ENCODE results near the gene TIMM22.
A peak's percentile ranks its signal among the peaks of the same experiment; 100 is the strongest.

The TIMM22 gene

DNA sequence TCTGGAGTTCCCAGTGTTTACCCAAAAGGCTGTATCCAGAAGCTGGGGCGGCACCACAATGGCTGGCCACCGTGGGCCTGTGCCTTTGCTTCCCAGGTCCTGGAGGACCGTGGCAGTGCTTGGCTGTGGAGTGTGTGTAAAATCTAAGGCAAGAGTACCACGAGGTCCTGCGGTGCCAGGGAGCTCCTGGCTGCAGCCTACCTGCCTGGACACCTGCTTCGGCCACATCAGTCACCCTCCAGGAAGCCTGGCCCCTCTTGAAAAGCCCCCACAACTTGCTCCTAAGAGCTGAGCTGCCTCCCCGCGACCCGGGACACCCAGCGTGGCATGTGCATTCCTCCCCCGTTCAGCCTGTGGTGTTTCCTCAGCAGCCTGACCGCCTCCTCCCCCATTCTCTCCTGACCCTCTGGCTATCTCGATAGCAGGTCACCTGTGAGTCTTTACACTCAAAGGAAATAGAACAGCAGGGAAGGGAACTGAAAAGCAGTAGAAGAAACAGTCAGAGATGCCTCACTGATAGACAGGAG, 7.9 kb downstream of the TIMM22 start (continued):
- TF ChIP-seq, protein P1, sequence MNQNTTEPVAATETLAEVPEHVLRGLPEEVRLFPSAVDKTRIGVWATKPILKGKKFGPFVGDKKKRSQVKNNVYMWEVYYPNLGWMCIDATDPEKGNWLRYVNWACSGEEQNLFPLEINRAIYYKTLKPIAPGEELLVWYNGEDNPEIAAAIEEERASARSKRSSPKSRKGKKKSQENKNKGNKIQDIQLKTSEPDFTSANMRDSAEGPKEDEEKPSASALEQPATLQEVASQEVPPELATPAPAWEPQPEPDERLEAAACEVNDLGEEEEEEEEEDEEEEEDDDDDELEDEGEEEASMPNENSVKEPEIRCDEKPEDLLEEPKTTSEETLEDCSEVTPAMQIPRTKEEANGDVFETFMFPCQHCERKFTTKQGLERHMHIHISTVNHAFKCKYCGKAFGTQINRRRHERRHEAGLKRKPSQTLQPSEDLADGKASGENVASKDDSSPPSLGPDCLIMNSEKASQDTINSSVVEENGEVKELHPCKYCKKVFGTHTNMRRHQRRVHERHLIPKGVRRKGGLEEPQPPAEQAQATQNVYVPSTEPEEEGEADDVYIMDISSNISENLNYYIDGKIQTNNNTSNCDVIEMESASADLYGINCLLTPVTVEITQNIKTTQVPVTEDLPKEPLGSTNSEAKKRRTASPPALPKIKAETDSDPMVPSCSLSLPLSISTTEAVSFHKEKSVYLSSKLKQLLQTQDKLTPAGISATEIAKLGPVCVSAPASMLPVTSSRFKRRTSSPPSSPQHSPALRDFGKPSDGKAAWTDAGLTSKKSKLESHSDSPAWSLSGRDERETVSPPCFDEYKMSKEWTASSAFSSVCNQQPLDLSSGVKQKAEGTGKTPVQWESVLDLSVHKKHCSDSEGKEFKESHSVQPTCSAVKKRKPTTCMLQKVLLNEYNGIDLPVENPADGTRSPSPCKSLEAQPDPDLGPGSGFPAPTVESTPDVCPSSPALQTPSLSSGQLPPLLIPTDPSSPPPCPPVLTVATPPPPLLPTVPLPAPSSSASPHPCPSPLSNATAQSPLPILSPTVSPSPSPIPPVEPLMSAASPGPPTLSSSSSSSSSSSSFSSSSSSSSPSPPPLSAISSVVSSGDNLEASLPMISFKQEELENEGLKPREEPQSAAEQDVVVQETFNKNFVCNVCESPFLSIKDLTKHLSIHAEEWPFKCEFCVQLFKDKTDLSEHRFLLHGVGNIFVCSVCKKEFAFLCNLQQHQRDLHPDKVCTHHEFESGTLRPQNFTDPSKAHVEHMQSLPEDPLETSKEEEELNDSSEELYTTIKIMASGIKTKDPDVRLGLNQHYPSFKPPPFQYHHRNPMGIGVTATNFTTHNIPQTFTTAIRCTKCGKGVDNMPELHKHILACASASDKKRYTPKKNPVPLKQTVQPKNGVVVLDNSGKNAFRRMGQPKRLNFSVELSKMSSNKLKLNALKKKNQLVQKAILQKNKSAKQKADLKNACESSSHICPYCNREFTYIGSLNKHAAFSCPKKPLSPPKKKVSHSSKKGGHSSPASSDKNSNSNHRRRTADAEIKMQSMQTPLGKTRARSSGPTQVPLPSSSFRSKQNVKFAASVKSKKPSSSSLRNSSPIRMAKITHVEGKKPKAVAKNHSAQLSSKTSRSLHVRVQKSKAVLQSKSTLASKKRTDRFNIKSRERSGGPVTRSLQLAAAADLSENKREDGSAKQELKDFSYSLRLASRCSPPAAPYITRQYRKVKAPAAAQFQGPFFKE (tag by site-specific recombination; IDR thresholded peaks at IDR 0.05; ENCODE audit: borderline replicate concordance): no peak
- TF ChIP-seq ZNF394 (tag by site-specific recombination; IDR thresholded peaks at IDR 0.05; ENCODE audit: borderline replicate concordance): no peak

DNA sequence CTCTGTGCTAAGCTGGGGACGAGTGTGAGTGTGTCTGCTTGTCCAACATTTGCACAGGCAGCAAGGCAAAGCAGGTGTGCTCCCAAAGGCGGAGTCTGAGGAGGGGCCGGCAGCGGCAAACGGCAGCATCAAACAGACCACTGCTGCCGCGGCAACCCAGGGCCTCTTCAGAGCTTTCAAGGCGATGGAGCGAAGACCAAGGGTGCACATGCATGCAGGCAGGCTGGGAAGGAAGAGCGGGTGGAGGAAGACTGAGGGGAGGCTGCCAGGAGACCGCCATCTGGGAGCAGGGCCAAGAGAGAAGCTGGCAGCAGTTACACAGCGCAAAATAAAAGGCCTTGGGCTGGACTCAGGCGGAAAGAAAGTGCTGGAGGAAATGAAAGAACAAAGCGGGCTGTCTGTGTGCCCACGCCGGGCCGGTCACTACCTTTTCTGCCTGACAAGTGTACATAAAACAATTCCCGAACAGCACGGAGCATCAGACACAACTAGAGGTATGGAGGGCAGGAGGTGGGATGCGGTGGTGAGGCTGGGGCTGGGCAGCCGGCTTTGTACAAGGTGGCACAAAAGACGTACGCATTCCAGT, 8.5 kb downstream of the TIMM22 start:
- H3K4me1 ChIP-seq (ENCODE audit: control insufficient read depth, insufficient read depth, low read length): peaks cover 4% of the 10 kb centered on the region; the same call in 1 of the 2 replicates
- peak overlapping the region; percentile 37; the same call in 1 of the 2 replicates for H3K27ac ChIP-seq (ENCODE audit: extremely low read depth, low read depth, low read length)

More for the DNA sequence above, 8.5 kb downstream of the TIMM22 start:
- Histone ChIP-seq H3K9me3 (ENCODE audit: control insufficient read depth, insufficient read depth, low read depth, low read length) (no peaks in the 10 kb centered on the region), H3K4me3 (ENCODE audit: low read depth, low read length) (no peak overlapping the region), H3K36me3 (ENCODE audit: control insufficient read depth in 2 of 2, insufficient read depth in 1 of 2, low read length in 2 of 2) (peaks cover 7 to 96% of the 10 kb centered on the region in 2 experiments)
- POLR2A ChIA-PET: interaction anchor here (1.9 kb wide), 1 partner anchor 9 kb away, joined by 5 read pairs; the partner anchor contains the start of gene TIMM22
- CTCF ChIA-PET: interaction anchor here (1.2 to 1.6 kb wide), 2 partner anchors 22 to 51 kb away, joined by 3 to 7 read pairs; no protein-coding TSS in a partner anchor
- TF ChIP-seq IKZF3 (tag by site-specific recombination; IDR thresholded peaks at IDR 0.05) (no peak), ZNF792 (tag by site-specific recombination; IDR thresholded peaks at IDR 0.05) (no peak), ZNF426 (tag by site-specific recombination; IDR thresholded peaks at IDR 0.05) (no peak), MYNN (tag by site-specific recombination; IDR thresholded peaks at IDR 0.05; ENCODE audit: borderline replicate concordance) (peak; percentile 28; the same call in 1 of the 2 replicates), TCF7L2 (IDR thresholded peaks at IDR 0.05; ENCODE audit: borderline replicate concordance, low read depth, low read length) (no peak), ZNF394 (tag by site-specific recombination; IDR thresholded peaks at IDR 0.05; ENCODE audit: borderline replicate concordance) (peak; percentile 36; the same call in 1 of the 2 replicates), ZSCAN30 (tag by site-specific recombination; IDR thresholded peaks at IDR 0.05) (peak; percentile 92), ZNF133 (tag by site-specific recombination; IDR thresholded peaks at IDR 0.05) (peak; percentile 51; the same call in 1 of the 2 replicates), ZNF600 (tag by site-specific recombination; IDR thresholded peaks at IDR 0.05) (peak; percentile 75)
- TF ChIP-seq, protein P2, sequence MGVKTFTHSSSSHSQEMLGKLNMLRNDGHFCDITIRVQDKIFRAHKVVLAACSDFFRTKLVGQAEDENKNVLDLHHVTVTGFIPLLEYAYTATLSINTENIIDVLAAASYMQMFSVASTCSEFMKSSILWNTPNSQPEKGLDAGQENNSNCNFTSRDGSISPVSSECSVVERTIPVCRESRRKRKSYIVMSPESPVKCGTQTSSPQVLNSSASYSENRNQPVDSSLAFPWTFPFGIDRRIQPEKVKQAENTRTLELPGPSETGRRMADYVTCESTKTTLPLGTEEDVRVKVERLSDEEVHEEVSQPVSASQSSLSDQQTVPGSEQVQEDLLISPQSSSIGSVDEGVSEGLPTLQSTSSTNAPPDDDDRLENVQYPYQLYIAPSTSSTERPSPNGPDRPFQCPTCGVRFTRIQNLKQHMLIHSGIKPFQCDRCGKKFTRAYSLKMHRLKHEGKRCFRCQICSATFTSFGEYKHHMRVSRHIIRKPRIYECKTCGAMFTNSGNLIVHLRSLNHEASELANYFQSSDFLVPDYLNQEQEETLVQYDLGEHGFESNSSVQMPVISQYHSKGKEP (tag by site-specific recombination; IDR thresholded peaks at IDR 0.05): no peak
- TF ChIP-seq, protein P3, sequence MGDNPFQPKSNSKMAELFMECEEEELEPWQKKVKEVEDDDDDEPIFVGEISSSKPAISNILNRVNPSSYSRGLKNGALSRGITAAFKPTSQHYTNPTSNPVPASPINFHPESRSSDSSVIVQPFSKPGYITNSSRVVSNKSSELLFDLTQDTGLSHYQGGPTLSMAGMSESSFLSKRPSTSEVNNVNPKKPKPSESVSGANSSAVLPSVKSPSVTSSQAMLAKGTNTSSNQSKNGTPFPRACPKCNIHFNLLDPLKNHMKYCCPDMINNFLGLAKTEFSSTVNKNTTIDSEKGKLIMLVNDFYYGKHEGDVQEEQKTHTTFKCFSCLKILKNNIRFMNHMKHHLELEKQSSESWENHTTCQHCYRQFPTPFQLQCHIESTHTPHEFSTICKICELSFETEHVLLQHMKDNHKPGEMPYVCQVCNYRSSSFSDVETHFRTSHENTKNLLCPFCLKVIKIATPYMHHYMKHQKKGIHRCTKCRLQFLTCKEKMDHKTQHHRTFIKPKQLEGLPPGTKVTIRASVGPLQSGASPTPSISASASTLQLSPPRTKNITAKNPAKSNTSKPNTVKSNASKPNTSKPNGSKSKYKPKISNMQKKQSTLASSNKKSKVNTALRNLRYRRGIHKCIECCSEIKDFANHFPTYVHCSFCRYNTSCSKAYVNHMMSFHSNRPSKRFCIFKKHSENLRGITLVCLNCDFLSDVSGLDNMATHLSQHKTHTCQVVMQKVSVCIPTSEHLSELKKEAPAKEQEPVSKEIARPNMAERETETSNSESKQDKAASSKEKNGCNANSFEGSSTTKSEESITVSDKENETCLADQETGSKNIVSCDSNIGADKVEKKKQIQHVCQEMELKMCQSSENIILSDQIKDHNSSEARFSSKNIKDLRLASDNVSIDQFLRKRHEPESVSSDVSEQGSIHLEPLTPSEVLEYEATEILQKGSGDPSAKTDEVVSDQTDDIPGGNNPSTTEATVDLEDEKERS (tag by site-specific recombination; IDR thresholded peaks at IDR 0.05): no peak

Data from HEK293 (cell line).